ENCODE measurements around the gene GSDMA.
A peak's percentile ranks its signal among the peaks of the same experiment; 100 is the strongest.

The GSDMA gene

DNA sequence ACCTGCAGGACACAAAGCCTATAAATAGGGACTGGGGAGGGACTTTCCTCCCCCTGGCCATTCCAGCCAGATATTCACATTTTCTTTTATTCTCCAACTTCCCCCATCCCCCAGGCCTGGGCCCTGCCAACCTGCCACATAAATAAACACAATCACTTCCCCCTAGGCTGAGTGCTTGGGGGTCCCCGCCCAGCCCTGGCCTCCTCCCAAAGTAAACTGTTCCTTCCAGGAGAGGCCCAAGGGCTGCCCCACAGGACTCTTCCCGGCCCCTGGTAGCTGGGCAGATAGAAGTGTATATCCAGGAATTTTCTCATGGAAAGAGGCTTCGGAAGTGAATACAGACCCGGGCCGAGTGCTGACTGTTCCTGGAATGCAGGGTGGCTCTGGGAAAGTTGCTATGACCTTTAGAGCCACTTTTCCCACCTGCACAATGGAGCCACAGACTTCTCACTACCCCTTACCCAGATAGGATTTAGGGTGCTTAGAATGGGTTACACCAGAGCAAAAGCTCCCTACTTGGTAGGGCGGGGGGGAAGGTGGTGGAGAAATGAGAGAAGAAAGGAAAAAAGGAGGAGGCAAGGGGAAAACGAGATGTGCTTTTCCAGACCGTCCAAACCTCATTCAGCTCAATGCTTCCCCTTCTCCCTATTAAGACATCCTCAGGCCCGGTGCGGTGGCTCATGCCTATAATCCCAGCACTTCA is 60.9 kb downstream of the GSDMA start:
- DNase-seq: no peak

DNA sequence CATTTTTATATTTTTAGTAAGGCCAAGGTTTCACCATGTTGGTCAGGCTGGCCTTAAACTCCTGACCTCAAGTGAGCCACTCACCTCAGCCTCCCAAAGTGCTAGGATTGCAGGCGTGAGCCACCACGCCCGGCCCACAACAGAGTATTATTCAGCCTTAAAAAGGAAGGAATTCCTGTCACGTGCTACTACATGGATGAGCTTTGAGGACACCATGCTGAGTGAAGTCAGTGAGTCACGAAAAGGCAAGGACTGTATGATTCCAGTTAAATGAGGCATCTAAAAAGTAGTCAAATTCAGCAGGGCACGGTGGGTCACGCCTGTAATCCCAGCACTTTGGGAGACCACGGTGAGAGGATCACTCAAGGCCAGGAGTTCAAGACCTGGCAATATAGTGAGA is 62.1 kb downstream of the GSDMA start:
- no peak for DNase-seq

DNA sequence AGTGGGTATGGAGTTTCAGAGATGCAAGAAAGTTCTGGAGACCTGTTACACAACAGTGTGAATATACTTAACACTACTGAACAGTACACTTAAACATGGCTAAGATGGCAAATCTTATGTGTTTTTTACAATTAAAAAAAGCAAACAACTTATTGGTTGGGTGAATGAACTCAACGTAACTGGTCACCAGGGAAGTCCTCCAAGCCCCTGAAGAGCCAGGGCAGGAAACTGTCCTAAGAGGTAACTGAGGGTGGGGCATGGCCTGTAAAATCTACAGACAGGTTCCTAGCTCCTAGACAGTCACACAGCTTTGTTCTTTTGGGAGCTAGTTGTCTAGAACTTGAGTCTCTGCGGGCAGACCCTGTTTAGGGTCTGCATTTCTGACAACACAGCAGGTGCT is 62.8 kb downstream of the GSDMA start:
- DNase-seq: no peak

GRCh38 chr17:40025991-40026815 is 63.4 kb downstream of the GSDMA start:
- no peak for DNase-seq

- DNase-seq: peak; percentile 57 to 82
Measured at GRCh38 chr17:40026816-40027613, 64.2 kb downstream of the GSDMA start.

Data from NCI-H526 (cell line).